ENCODE results near the gene PPT1.
A peak's percentile ranks its signal among the peaks of the same experiment; 100 is the strongest.

Gene PPT1

DNA sequence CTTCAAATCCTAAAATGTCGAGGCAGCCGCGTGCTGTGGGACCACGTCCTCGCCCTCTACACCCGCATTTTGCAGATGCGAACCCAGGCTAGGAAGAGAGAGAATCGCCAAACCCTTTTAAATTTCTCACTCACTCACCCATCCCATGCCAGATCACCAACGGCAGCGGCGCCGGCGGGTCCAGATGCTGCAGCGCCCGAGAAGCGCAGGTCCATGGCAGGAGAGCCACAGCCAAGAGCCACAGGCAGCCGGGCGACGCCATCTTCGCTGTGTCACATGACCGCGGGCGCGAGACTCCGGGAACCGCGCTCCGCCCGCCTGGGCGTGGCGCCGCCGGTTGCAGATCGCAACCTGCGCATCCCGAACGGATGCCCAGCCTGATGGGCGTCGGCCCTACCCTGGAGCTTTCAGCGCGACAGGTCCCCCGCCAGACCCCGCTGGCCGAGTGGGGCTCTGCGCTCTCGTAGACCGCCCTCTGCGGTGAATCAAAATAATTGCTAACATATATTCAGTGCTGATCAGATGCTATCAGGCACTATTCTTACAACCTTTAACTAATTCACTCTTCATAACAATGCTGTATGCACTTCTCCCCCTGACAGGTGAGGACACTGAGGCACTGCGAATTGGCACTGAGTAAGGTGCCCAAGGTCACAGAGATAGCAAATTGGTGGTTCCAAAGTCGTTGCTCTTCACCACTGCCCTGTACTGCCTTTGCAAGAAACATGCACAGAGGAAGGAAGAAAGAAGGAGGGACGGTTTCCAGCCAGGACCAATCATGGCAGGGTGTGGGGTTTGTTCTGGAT lies at the start of gene PPT1:
TSS of gene PPT1 (minus strand) at position 276 of the 806 bp plus-strand sequence. CDS start at position 262, 14 bp downstream.
- FAIRE-seq = peak; percentile 90
- peak; percentile 62 for DNase-seq (ENCODE audit: insufficient read length, low spot score)

DNA sequence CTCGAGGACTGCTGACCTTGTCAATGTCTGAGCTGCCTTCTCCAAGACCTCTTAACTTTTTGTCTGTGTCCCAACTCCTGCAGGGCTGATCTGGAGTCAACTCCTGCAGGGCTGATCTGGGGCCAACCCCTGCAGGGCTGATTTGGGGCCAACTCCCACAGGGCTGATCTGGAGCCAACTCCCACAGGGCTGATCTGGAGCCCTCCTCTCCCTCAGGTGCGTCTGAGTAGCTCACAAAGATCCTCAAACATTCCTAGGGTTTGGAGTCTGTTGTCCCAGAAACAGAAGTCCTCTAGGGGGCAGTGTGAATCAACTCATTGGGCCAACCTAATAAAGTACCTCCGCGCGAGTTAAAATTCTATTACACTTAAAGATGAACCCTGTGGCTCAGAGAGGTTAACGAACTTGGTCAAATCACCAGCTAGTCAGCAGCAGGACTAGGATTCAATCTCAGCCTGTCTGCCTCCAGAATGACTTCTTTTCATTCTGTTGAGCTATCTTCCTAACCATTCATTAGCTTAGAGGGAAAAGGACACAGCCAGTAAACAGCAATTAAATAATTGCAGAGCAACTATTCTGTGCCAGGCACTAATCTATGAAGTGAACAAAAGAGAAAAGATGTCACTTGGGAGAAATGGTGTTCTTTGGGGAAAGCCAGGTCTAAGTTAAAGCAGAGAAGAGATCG lies 47.0 kb upstream of the PPT1 start:
- peak; percentile 92 for FAIRE-seq

DNA sequence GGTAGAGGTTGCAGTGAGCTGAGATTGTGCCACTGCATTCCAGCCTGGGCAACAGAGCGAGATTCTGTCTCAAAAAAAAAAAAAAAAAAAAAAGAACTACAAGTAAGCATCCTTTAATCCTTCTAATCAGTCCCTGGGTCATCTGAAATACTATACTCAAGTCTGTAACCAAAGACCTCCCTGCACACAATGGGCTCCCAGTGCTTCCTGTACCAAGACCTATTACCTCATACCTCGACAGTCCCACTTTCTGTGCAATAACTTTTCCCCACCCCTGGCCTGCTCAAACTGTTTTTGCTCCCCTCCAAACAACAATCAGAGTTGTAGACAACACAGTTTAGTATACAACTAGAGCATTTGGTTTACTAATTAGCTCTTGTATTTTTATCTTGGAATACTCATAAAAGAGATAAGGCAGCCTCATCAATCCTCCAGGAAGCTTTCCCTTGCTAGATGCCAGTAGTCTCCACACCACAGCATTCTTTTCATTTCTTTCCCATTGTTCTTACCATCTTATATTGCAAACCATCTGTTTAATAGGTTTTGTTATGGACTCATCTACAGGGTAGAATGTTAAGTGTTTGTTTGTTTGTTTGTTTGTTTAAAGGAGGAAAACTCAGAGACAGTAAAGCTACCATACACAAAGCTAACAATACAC lies 45.0 kb upstream of the PPT1 start:
- DNase-seq (ENCODE audit: insufficient read length, low spot score) (no peak), FAIRE-seq (no peak)

More for the DNA sequence above, 47.0 kb upstream of the PPT1 start:
- peak; percentile 13 for DNase-seq (ENCODE audit: insufficient read length, low spot score)

DNA sequence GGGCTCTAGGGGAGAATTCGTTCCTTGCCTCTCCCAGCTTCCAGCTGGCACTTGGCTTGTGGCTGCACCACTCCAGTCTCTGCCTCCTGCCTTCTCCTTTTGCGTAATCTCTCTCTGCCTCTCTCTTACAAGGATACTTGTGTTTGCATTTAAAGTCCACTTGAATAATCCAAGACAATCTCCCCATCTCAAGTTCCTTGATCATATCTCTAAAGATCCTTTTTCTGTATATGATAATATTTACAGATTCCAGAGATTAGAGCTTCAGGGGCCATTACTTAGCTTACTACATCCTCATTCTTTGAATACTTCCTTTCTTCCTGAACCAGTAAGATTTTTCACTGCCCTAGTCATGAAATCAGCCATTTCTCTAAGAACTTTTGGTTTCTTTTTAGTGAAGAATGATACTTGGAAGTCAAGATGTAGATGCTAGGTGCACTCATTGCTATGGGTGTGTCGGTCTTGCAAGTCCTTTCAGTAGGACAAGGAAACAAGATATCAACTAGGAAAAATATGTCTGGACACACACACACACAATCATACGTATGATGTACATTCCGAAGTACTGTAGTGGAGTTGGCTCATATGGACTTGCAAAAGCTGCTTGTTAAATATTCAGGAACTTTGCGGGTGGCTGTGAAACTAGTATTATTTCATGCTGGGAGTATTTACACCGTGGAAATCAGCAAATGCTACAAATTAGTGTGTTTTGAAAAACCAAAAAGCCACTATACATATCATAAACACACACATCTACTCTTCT lies 43.3 kb upstream of the PPT1 start:
- DNase-seq (ENCODE audit: insufficient read length, low spot score) (no peak), FAIRE-seq (no peak)

DNA sequence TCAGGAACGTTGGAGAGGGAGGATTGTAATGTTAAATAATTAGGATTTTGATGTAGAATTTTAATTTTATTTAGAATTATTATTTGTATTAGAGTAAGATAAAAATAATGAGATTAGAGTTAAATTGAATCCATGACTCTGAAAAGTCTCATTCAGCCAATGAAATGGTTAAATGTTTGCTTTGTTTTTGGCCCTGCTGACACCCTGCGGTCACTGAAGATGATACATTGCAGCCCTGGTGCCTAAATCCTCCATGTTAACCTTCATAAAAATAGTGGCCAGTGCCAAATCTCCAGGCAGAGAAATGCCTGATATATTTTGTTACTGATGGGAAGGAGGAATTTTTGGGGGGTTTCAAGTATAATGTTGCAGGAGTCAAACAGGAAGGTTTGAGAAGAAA lies 36.8 kb upstream of the PPT1 start:
- FAIRE-seq = no peak

DNA sequence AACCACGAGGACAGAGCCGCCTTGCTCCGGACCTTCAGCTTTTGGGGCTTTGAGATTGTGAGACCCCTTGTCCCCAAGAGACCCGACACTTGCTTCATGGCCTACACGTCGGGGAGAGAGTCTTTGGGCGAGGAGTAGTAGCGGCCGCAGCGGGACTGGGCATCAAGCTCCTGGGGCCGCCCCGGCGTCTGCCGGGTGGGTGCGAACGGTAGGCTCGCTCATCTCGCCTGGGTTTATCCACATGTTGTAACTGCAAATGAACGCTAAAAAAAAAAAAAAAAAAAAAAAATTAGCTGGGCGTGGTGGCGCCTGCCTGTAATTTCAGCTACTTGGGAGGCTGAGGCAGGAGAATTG lies 36.2 kb upstream of the PPT1 start:
- no peak for DNase-seq (ENCODE audit: insufficient read length, low spot score)
- no peak for FAIRE-seq

More for the DNA sequence above, 36.8 kb upstream of the PPT1 start:
- DNase-seq (ENCODE audit: insufficient read length, low spot score) = no peak

DNA sequence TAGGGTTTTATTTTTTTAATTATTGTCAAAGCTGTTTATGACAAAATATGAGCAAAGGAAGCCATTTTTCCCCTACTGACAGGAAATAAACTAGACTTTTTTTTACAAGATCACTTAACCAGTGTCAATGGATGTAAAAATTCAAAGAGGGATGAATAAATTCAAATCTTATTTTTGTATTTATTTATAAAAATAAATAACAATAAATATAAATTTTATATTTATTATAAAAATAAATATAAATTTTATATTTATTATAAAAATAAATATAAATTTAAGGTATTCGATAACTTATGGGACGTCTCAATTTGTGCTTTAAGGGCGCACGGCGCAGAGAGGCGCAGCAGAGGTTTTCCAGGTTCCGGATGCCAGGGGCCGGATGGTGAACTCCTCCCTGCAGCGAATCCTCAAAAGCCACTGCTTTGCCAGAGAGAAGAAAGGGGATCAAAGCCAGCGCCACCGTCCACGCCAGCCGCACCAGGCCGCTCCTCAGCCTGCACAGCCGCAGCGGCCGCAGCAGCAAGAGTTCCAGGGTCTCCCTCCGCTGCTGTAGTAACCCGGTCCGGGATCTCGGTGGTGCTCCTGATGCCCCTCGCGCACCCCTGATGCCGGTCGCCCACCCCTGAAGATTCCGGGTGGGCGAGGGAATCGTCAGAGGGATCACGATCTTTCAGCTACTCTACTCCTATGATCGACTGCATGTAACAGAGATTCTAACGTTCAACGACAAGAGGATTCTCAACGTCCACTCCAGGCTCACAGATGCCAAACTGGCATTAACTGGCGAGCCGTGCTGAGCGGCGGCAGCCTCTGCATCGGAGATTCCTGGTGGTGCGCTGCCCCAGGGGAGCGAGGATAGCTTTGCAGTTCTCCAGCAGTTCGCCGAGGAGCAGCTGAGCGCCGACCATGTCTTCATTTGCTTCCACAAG lies 35.6 kb upstream of the PPT1 start:
- FAIRE-seq = no peak
- DNase-seq (ENCODE audit: insufficient read length, low spot score) = no peak

DNA sequence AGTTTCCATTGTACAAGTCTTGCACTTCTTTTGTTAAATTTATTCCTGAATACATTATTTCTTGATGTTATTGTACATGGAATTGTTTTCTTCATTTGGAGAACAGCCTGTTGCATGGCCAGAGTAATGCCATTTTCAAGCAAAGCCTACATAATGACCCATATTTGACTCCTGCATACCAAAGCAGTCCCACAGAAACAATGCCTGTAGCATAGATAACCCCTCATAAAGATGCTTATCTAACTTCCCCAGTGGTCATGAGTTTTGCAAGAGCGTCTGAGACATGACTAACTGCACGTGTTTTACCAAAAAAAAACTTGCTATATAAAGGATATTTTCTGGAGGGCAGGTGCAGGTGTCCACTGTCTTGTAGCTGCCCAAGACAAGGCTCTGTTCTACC lies 33.8 kb upstream of the PPT1 start:
- FAIRE-seq (no peak), DNase-seq (ENCODE audit: insufficient read length, low spot score) (no peak)

DNA sequence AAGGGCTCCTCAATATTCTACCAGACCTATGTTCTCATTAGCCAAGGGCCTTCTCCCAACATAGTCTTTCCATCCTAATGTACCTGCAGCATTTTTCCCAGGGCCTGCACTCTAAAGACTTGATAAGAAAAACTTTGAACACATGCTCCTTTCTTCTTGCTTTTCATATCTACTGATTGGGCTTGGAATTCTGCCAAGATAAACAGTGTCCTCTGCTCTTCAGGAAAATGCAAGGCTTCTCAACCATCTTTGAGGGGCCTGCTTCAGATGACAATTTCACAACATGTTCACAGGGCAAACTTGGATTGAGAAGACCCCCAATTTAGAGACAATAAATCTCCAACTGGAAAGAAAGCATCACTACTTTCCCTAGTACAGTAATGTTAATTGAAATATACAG lies 25.8 kb upstream of the PPT1 start:
- FAIRE-seq = no peak
- no peak for DNase-seq (ENCODE audit: insufficient read length, low spot score)

DNA sequence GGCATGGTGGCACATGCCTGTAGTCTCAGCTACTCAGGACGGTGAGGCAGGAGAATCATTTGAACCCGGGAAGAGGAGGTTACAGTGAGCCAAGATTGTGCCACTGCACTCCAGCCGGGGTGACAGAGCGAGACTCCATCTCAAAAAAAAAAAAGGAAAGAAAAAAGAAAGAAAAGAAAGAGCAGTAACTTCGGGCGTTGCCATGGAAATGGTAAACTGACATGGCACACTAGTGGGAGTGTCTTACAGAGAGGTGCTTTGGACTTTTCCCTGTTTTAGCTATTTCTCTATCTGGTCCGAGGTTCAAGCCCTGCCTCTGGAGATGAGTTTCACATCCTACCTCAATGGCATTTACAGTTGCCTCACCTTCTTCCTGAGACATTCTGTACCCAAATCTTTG lies 23.1 kb upstream of the PPT1 start:
- FAIRE-seq (no peak), DNase-seq (ENCODE audit: insufficient read length, low spot score) (no peak)

DNA sequence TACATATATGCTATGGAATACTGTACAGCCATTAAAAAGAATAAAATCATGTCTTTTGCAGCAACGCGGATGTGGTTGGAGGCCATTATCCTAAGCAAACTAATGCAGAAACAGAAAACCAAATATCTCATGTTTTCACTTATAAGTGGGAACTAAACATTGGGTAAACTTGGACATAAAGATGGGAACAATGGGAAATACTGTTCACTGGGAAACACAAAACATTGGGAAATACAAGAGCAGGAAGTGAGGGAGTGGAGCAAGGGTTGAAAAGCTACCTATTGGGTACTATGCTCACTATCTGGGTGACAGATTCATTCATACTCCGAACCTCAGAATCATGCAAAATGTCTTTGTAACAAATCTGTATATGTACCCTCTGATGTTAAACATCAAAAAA lies 17.3 kb upstream of the PPT1 start:
- FAIRE-seq (no peak), DNase-seq (ENCODE audit: insufficient read length, low spot score) (no peak)

DNA sequence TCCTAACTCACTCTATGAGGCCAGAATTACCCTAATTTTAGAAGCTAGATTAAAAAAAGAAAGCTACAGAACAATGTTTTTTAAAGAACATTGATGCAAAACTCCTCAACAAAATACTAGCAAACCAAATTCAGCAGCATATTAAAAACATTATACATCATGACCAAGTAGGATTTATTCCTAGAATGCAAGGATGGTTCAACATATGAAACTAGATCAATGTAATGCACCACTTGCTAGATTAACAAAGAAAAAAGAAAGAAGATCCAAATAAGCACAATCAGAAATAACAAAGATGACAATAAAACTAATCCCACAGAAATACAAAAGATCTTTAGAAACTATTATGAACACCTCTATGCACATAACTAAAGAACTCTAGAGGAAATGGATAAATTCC lies 13.3 kb upstream of the PPT1 start:
- no peak for FAIRE-seq
- no peak for DNase-seq (ENCODE audit: insufficient read length, low spot score)

DNA sequence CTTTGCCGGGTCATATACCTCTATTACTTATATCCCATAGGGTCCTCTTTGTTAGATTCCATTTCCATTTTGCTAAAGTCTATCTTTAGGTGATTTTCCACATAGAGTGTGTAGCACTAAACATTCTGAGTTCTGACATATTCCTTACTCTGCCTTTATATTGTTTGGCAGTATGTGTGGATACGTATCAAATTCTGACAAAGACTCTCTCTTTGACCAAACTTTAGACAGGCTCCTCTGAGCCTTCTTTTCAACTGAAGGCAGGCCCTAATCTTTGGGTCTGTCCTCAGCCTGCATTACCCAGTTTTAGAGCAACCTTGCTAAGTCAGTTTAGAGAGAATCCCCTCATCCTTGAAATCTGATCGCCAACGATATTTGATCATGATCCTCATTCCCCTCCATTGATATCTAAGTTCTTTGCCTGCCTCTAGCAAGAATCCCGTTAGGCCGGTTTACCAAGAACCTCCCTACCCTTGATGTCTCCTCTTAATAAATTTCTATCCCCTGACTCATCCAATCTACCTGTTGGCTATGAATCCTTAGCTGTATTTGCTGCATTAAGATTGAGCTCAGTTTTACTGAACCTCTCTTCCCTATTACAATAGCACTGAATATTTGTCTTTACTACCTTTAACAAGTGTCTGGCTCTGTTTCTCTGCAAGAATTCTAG lies 10.4 kb upstream of the PPT1 start:
- FAIRE-seq = no peak

DNA sequence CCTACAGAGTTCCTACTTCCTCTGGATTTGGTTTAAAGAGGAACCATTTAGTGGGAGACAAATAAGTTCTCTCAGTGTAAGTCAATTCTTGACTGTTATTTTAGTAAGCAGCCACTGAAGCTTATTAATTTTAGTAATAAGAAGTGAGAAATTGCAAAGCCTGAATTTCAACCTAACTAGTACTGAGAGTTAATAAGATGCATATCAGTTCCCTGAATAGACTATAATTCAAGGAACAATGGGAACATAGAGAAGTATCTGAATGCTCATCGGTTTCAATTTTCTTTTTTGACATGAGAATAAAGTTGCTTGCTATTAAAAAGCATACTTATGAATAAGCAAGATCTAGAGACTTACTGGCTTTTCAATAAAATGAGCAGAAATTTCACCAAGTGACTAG lies 8.0 kb upstream of the PPT1 start:
- DNase-seq (ENCODE audit: insufficient read length, low spot score) (no peak), FAIRE-seq (no peak)

More for the DNA sequence above, 10.4 kb upstream of the PPT1 start:
- no peak for DNase-seq (ENCODE audit: insufficient read length, low spot score)

DNA sequence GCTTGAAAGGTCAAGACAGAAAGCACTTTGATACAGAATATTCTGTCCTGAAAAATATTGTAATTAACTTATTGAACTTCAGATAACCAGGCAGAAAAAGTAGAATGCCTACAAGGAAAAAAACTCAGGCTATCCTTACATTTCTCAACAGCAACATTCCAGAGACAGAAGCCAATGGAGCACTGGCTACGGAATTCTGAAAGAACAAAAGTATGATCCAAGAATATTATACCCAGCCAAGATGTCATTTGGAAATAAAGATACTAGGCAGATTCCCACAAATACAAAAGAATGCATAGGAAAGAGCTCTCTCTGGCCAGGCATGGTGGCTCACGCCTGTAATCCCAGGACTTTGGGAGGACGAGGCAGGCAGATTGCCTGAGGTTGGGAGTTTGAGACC lies 5.8 kb upstream of the PPT1 start:
- FAIRE-seq (peak; percentile 11), DNase-seq (ENCODE audit: insufficient read length, low spot score) (no peak)

DNA sequence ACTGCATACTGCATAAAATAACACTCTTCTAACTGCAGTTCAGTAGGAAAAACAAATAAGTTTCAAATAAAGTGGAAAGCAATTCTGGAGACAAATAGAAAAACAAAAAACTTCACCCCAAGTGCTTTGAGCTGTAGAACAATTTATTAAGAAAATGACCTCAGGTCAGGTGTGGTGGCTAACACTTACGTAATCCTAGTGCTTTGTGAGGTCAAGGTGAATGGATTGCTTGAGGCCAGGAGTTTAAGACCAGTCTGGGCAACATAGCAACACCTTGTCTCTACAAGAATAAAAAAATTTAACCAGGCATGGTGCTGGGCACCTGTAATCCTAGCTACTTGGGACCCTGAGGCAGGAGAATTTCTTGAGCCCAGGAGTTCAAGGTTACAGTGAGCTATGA lies 5.0 kb upstream of the PPT1 start:
- FAIRE-seq (no peak), DNase-seq (ENCODE audit: insufficient read length, low spot score) (no peak)

DNA sequence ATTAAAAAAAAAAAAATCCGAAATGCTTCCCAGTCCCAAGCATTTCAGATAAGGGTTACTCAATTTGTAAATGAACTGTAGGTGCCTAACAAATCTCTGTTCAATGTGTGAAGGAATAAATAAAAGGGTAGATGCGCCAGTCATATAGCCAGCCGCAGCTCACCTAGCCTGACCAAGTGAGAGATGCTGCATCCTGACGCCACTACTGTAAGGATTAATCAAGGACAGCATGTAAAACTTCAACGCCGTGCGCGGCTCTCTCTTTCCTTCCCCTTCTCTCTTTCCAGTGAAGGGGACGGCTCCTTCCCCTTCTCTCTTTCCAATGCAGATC lies 441 bp downstream of the PPT1 start:
- peak; percentile 35 for FAIRE-seq

DNA sequence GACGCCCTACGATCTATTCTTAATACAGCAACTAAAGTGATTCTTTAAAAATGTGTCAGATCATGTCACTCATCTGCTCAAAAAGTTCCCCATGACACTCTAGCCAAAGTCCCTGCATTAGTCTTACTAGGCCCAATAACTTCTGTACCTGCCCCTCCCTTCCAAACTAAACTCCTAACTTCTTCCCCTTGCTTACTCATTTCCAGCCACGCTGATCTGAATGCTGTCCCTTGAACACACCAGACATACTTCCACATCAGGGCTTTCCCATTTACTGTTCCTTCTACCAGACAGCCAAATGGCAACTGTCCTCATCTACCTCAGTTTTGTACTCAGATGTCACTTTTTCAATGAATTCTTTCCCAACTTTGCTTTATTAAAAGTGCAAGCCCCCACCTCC lies 1.2 kb downstream of the PPT1 start:
- DNase-seq (ENCODE audit: insufficient read length, low spot score) = no peak
- FAIRE-seq = no peak

More for the DNA sequence above, 441 bp downstream of the PPT1 start:
- no peak for DNase-seq (ENCODE audit: insufficient read length, low spot score)

DNA sequence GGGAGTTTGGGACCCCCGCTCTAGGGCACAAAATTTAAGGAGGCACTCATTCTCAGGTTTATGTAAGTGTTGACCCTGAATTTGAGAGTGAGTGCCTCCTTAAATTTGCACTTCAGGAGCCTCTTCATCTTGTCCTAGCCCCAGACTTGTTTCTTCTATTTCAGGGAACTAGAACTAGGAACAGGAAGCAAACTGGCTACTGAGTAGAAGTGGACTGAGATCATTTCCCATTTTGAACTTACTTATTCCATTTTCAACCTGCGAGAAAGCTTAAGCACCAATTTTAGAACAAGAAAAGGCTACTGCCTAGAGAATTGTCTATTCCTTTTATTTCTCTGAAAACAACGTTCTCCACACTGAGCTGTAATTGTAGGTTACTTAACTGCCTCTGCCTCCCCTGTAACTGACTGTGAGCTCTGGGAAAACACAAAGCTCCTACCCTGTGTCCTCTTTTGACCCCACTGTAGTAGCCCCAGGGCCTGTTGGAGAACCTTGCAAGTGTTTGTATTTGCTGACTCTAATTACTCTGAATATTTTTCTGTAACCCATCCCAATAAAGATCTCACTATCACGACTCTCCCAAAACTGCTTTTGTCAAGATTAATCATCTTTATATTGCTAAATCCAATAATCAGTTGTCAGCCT lies 2.5 kb downstream of the PPT1 start:
- no peak for FAIRE-seq

More for the DNA sequence above, 2.5 kb downstream of the PPT1 start:
- no peak for DNase-seq (ENCODE audit: insufficient read length, low spot score)
